HUES48 (cell line): Measurements from ENCODE around the gene ATP6V1C2.

ENCODE experiments used
- H3K27ac ChIP-seq: one replicate; pipeline ENCODE4 v1.7.0; 2013; ENCODE audit warnings: low read depth, low read length, inconsistent platforms
- H3K27me3 ChIP-seq: 2 replicates; pipeline ENCODE4 v1.6.1; 2013; ENCODE audit warnings: mild to moderate bottlenecking, low read length; ENCODE audit not compliant: control insufficient read depth, insufficient read depth
- H3K36me3 ChIP-seq: 2 replicates; pipeline ENCODE4 v1.6.1; 2013; ENCODE audit warnings: low read length; ENCODE audit not compliant: control insufficient read depth, insufficient read depth
- H3K4me1 ChIP-seq: 2 replicates; pipeline ENCODE4 v1.6.1; 2013; ENCODE audit warnings: mild to moderate bottlenecking, low read length; ENCODE audit not compliant: control insufficient read depth, insufficient read depth
- H3K4me3 ChIP-seq: 2 replicates; pipeline ENCODE4 v1.5.1; 2013; ENCODE audit warnings: mild to moderate bottlenecking, low read depth, low read length
- H3K9ac ChIP-seq: 2 replicates; pipeline ENCODE4 v1.6.1; 2013; ENCODE audit warnings: mild to moderate bottlenecking, low read depth, low read length, moderate library complexity
- H3K9me3 ChIP-seq: 2 replicates; pipeline ENCODE4 v1.6.1; 2013; ENCODE audit warnings: low read length; ENCODE audit not compliant: control insufficient read depth, insufficient read depth

Gene ATP6V1C2

DNA sequence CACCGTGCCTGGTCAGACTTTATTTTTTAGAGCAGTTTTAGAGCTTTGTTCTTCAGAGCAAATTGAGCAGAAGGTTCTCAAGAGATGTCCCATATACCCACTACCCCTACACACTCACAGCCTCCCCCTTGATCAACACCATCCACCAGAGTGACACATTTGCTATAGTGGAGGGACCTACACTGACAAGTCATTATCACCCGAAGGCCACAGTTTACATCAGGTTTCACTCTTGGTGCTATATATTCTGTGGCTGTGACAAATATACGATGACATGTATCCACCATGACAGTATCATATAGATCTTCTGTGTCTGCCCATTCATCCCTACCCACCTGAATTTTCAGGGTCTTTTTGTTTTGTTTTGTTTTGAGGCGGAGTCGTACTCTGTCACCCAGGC is 15.4 kb upstream of the ATP6V1C2 start:
- Histone ChIP-seq H3K9ac (no peak overlapping the region), H3K27ac (no peak overlapping the region), H3K27me3 (no peaks in the 10 kb centered on the region; the same call in 1 of the 2 replicates), H3K9me3 (no peaks in the 10 kb centered on the region), H3K4me1 (no peaks in the 10 kb centered on the region; the same call in 1 of the 2 replicates), H3K36me3 (no peaks in the 10 kb centered on the region), H3K4me3 (no peak overlapping the region)

DNA sequence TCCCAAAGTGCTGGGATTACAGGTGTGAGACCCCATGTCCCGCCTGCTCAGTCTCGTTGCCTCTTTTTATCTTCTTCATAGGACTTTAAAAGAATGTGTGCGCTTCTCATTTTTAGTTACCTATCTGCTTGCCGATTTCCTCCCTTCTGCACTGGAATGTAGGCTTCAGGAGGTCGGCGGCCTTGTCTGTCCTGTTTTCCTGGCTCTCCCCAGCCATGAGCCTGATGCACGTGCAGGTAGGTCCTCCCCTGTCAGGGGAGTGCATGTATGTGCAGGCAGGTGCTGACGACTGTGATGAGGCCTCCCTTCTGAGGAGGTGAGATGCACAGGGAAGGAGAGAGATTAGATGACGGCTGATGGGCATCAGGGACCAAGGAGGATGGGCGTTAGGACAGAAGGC is 13.6 kb upstream of the ATP6V1C2 start:
- H3K36me3 ChIP-seq = no peaks in the 10 kb centered on the region
- no peak overlapping the region for H3K4me3 ChIP-seq
- no peaks in the 10 kb centered on the region for H3K9me3 ChIP-seq
- no peaks in the 10 kb centered on the region; the same call in 1 of the 2 replicates for H3K27me3 ChIP-seq
- no peaks in the 10 kb centered on the region; the same call in 1 of the 2 replicates for H3K4me1 ChIP-seq
- no peak overlapping the region for H3K27ac ChIP-seq
- no peak overlapping the region for H3K9ac ChIP-seq

DNA sequence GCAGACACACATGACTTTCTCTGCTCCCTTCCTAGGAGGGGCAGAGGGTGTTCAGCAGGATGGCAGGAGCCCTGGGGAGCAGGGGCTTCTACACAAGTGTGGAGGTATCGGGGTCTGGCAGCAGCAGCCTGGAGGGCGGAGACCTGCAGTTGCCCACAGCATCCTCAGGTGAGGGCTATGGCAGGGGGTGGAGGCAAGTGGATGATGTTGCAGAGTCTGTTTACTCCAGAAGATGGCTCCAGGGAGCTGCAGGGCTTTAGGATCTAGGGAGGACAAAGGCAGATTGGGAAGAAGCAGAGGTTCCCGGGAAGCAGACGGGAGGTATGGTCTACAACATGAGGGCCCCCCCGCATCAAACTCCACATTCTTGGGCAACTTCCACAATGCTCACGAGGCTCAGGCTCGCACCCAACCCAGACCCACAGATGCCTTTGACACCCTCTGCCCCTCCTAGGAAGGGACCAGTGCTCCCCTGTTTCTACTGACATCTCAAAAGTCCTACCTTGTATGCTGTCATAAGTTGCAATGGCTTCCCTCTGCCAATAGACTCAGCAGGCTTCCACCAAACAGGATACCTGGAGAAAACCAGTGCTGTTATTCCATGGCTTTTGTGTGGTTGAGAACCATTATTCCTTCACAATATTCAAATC is 12.0 kb upstream of the ATP6V1C2 start:
- Histone ChIP-seq H3K27ac (no peak overlapping the region), H3K9ac (no peak overlapping the region), H3K27me3 (no peaks in the 10 kb centered on the region; the same call in 1 of the 2 replicates), H3K4me1 (no peaks in the 10 kb centered on the region; the same call in 1 of the 2 replicates), H3K9me3 (no peaks in the 10 kb centered on the region), H3K36me3 (no peaks in the 10 kb centered on the region), H3K4me3 (no peak overlapping the region)

DNA sequence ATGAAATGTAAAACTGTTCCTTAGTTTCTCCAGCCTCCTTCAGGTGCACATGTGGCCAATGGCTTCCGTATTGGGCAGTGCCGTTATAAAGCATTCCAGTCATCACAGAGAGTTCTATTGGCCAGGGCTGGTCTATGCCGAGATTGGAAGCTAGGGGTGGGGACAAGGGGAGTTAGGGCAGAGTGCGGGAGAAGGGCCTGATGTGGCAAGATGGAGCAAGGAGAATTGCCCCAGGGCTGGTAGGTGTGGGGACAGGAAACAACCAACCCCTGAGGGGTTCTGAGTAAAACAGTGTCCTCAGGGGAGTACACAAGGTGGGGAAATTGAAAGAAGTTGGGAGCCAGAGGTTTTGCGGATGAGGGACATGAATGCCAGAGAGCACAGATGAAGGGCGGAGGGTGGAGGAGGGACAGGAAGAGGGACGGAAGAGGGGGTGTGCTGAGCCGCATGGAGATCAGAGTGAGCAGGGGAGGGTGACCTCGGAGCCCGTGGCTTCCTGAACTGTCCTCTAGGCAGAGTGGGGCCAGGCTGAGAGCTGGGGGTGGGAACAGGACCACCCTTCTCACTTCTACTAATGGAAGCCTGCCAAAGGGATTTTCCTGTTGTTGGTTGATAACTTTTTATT is 9.1 kb upstream of the ATP6V1C2 start:
- Histone ChIP-seq H3K36me3 (no peaks in the 10 kb centered on the region), H3K9me3 (no peaks in the 10 kb centered on the region), H3K4me3 (no peak overlapping the region), H3K27me3 (no peaks in the 10 kb centered on the region), H3K9ac (no peak overlapping the region), H3K27ac (no peak overlapping the region), H3K4me1 (no peaks in the 10 kb centered on the region; the same call in 1 of the 2 replicates)

DNA sequence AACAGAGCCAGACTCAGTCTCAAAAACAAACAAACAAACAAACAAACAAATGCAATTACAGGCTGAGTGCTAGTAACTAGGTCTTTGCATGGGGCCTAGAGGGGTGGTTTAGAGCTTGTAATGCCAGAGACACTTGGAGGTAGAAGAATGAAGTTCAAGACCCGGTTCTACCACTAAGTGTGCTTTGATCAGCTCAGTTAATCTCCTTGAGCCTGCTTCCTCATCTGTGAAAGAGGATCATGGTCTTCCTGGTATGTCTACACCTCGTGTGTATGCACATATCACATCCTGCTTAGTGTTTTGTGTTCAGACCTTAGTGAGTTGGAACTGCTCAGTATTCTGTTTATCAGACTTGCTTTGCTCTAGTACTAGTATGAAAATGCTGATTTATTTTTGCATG is 4.8 kb upstream of the ATP6V1C2 start:
- no peak overlapping the region for H3K4me3 ChIP-seq
- H3K9me3 ChIP-seq = no peaks in the 10 kb centered on the region
- no peak overlapping the region for H3K9ac ChIP-seq
- H3K27me3 ChIP-seq = peaks cover 39% of the 10 kb centered on the region
- no peak overlapping the region for H3K27ac ChIP-seq
- no peaks in the 10 kb centered on the region for H3K4me1 ChIP-seq
- no peaks in the 10 kb centered on the region for H3K36me3 ChIP-seq

DNA sequence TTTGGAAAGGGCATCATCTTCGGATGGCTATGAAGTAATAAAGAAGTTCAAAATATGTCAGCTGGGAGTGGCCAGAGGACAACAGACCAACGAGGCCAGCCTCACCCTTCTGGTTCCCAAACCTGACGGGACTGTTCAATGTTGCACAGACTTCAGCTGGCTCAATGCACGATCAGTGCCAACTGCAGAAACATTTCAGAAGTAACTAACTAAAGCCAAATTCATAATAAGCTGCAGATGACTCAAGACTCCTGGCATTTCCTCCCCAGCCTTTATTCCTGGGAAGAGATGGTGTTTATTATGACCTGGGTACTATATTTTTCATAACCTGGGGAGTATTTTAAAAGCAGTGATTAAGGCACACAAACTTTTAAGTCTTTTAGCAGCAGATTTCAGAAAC is 3.8 kb upstream of the ATP6V1C2 start:
- Histone ChIP-seq H3K36me3 (no peaks in the 10 kb centered on the region), H3K4me1 (0 out of 2 replicates have a peak, but pooled peaks cover 4% of the 10 kb centered on the region), H3K27ac (no peak overlapping the region), H3K9me3 (no peaks in the 10 kb centered on the region), H3K27me3 (peaks cover 49% of the 10 kb centered on the region), H3K9ac (no peak overlapping the region), H3K4me3 (no peak overlapping the region)

DNA sequence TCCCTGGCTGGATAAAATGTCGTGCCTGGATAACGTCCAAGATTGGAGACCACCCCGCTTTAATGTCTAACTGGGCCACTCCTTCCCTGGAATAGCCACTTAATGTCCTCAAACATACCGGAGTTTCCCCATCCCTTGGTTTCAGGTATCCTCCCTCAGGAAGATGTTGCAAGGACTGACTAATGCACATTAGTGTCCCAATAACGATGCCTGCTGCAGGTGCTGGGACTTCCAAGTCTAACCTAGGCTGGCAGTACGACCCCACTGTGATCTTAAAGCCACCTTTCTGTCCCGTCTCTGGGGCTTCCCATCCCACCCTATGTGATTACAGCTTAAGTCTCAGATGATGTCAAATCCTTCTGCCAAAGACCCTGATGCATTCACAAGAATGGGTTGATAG is 1.1 kb upstream of the ATP6V1C2 start:
- H3K27me3 ChIP-seq = peaks cover 73% of the 10 kb centered on the region
- no peaks in the 10 kb centered on the region for H3K9me3 ChIP-seq
- no peak overlapping the region for H3K9ac ChIP-seq
- H3K36me3 ChIP-seq = no peaks in the 10 kb centered on the region
- H3K4me1 ChIP-seq = 0 out of 2 replicates have a peak, but pooled peaks cover 4% of the 10 kb centered on the region
- no peak overlapping the region for H3K27ac ChIP-seq
- no peak overlapping the region for H3K4me3 ChIP-seq

DNA sequence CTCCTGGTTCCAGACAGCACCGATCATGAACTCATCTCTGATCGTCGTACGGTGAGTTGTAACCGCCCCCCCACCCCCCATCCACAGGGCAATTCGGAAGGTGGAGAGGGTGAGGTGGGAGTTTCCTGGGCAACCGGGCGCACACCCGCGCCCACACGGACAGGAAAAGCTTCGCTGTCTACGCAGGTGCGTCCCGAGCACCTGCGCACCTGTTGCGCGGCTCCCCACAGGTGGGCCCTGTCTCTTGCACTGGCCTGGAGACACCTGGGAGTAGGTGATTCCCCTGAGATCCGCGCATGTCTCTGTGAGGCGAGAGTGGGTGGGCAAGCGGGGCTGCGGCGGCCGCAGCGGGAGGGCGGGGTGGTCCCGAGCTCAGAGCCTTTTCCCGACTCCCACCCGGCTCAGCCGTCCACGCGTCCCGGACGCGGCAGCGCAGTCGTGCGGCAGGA is 459 bp upstream of the ATP6V1C2 start:
- Histone ChIP-seq H3K4me1 (0 out of 2 replicates have a peak, but pooled peaks cover 4% of the 10 kb centered on the region), H3K27me3 (peaks cover 73% of the 10 kb centered on the region), H3K27ac (no peak overlapping the region), H3K9me3 (no peaks in the 10 kb centered on the region), H3K9ac (no peak overlapping the region), H3K4me3 (peak overlapping the region; percentile 72), H3K36me3 (no peaks in the 10 kb centered on the region)

DNA sequence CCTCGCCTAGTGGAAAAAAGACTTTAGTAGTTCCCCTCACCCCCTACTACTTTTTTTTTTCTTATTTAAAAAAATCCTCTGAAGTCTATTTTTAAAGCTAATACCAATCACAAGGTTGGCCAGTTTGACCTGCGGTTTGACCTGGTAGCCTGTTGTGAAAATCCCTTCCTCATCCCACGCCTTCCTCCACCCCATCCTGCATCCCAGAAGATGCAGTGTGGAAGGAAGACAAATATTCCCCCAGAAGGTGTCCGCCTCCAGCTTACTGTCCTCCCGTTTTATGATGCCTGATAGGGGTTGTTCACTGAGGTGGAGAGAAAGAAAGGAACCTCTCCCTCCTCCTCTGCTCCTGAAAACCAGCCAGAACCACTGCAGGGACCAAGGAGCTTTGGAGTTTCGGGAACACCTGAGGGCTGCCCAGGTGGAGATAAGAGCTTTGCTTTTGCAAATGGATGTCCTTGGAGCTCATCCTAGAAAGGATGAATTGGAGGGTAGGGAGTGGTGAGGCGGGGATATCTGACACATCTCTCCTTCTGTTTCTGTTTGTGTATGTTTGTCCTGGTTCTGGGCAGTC is 909 bp downstream of the ATP6V1C2 start:
- Histone ChIP-seq H3K9ac (no peak overlapping the region), H3K9me3 (no peaks in the 10 kb centered on the region), H3K4me1 (0 out of 2 replicates have a peak, but pooled peaks cover 4% of the 10 kb centered on the region), H3K27me3 (peaks cover 73% of the 10 kb centered on the region), H3K36me3 (no peaks in the 10 kb centered on the region), H3K27ac (no peak overlapping the region), H3K4me3 (peak overlapping the region; percentile 72)

DNA sequence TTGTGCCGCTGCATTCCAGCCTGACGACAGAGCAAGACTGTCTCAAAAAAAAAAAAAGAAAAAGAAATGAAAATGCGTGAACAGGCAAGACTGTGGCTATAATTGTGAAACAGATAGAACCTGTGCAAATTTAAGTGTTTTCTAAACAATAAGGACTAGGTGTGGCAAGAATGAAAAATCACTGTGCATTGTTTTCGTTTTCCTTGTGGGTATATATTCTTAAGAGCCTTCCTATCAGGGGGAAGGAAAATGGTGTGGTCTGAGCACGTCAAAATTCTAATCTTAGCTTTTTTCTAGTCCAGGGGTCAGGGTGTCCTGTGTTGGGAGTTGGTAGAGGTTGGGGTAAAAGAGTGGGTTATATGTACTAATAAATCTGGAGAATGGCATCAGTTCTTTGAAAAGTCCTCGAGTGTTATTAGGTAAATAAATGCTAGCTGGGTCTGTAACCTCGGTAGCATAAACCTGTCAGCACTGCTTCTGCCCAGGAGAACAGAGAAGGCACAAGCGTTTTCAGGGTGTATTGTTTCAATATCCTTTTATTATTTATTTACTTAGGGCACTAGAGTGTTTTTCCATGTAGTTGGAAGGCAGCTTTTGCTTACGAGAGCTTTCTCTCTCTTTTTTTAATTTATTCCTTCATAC is 11.6 kb downstream of the ATP6V1C2 start:
- H3K36me3 ChIP-seq = no peaks in the 10 kb centered on the region
- H3K9me3 ChIP-seq = no peaks in the 10 kb centered on the region
- no peak overlapping the region for H3K4me3 ChIP-seq
- H3K9ac ChIP-seq = no peak overlapping the region
- H3K27me3 ChIP-seq = no peaks in the 10 kb centered on the region
- no peak overlapping the region for H3K27ac ChIP-seq
- H3K4me1 ChIP-seq = no peaks in the 10 kb centered on the region

DNA sequence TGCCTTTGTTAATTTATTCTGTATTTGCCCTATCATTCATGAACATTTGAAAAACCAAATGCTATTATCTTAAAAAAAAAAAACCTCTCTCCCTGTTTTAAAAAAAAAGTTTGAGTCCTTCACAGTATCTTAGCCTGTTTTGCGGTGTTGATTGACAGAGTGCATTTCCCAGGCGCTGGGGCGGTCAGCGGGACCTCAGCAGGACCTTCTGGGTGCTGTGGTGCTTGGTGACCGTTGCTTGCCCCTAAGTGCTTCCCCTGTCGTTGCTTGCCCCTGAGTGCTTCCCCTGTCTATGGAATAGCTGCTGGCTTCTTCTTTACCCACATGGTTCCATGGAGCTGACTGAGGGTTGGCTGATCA is 12.1 kb downstream of the ATP6V1C2 start:
- Histone ChIP-seq H3K36me3 (no peaks in the 10 kb centered on the region), H3K27ac (no peak overlapping the region), H3K4me1 (no peaks in the 10 kb centered on the region), H3K9ac (no peak overlapping the region), H3K9me3 (no peaks in the 10 kb centered on the region), H3K27me3 (no peaks in the 10 kb centered on the region), H3K4me3 (no peak overlapping the region)
